GM21717 (cell line): ENCODE results near the gene CDK1.
"Not testable (repeated sequence)": the region's sequence is repeated elsewhere in the genome, so short reads cannot be mapped to it uniquely, and the experiment has no call there.

Experiments
- ATAC-seq: cut with Tn5 transposase; IDR thresholded peaks from one replicate; pipeline ENCODE4 v1.9.1; 2021; ENCODE audit warnings: mild to moderate bottlenecking, moderate library complexity; ENCODE audit not compliant: unreplicated experiment

Gene CDK1

GRCh38 chr10:60810437-60811182 lies 32.3 kb downstream of the CDK1 start:
- ATAC-seq, result no peak

GRCh38 chr10:60816628-60817397 lies 38.5 kb downstream of the CDK1 start:
- peak; percentile 80 for ATAC-seq

DNA sequence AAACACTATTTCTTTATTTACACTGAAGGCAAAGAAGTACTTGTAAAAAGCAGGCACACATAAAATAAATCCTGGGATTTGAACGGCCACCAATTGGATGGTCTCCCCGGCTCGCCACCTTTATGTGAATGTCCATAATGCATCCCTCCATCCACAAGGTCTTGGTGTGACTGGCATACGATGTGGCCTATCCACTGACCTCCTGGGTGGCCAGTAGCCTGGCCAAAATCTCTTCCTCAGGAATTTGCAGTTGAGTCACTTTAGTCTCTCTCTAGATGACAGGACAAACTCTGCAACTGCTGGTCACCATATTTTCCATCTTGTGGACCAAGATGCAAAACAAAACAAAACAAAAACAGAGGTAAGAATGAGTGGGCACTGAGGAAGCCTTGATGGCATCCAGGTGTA lies 39.1 kb downstream of the CDK1 start:
- ATAC-seq, result no peak

DNA sequence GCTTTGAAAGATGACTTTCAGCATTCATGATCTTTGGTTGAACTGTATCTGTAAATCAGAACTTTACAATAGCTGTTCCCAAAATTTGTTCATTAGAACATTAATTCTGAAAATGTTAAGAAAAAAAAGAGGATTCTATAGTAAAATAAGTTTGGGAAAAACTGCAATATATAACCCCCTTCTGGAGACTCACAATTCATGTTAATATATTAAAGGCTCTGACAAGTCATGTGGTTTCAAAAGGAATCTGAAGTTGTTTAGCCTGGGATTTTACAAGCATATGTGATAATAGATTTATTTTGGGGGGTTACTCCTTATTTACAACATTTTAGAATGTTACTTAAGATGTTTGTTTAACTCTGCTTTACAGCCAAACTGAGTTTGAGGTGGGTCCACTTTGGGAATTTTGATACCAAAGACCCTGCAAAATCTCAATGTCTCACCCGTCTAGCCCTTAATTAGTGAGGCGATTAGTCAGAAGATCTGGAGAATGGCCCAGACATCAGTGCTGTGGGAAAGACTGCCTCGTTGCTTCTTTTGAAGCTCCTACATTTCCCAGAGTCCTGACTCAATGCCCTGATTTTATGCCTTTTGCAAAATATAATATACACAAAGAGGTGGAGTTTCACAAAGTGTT lies 40.0 kb downstream of the CDK1 start:
- ATAC-seq, result no peak

- no peak for ATAC-seq
Measured at GRCh38 chr10:60819271-60819670, 41.0 kb downstream of the CDK1 start.

DNA sequence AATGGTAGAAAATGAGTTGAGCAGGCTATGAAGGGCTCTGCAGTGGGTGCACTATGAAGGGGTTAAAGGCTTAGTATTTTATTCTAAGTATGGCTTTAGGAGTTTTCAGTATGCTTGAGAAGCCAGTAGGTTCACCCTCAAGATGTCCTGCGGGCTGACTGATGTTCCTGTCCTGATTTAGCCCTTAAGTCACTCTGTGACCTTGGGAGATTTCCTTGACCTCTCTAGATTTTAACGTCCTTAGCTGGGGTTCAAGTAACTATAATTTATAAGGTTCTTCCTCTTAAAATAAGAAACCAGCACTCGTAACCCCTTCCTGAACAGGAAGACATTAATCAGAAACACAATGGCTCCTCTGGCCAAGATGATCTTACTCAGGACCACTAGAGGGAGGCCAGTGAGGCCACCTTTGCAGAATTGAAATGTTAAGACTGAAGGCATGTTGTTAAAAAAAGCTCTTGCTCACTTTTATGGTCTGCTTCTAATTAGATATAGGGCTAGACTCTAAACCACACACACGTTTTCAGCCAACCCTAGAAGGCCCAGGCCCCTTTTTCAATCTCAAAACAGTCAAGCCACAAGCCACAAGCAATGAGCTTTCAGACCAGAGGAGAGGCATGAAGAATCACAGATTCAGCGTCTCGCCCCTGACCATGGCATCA lies 41.9 kb downstream of the CDK1 start:
- ATAC-seq, result no peak

DNA sequence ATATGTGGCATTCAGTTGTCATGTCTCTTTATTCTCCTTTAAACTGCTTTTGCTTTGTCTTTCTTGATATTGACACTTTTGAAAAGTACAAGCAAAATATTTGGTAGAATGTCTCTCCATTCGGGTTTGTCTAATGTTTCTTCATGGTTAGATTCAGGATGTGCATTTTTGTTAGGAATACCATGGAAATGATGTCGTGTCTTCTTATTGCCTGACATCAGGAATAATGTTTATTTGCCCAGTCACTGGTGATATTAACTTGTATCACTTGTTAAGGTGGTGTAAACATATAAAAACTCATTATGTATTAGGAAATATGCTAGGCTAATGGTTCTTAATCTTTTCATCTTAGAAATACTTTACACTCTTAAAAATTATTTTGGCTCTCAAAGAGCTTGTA lies 43.4 kb downstream of the CDK1 start:
- ATAC-seq, result no peak

- ATAC-seq, result no peak
Measured at GRCh38 chr10:60822809-60823208, 44.5 kb downstream of the CDK1 start.

DNA sequence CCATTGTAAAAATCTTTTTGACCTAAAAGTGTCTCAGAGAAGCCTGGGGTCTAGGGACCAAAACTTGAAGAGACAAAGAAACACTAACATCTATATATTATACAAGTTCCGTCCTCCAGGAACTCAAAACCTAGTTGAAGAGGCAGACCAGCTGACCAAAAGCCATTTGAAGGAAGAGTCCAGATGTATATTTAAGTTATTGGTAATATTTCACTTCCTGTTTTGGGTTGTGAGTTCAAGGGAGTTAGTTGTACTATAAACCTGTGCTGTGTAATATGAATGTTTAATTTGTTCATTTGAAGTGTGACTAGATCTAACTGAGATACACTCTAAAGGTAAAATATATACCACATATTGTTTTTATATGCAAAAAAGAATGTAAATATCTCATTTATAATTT lies 45.0 kb downstream of the CDK1 start:
- ATAC-seq, result no peak

GRCh38 chr10:60825520-60825919 lies 47.2 kb downstream of the CDK1 start:
- no peak for ATAC-seq

- no peak for ATAC-seq
Measured at GRCh38 chr10:60827791-60828488, 49.7 kb downstream of the CDK1 start.

DNA sequence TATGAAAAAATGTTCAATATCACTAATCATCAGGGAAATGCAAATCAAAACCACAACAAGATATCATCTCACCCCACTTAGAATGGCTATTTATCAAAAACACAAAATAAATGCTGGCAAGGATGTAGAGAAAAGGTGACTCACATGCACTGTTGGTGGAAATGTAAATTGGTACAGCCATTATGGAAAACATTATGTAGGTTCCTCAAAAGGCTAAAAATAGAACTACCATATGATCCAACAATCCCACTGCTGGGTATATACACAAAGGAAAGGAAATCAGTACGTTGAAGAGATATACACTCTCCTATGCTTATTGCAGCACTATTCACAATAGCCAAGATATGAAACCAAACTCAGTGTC lies 50.2 kb downstream of the CDK1 start:
- no peak for ATAC-seq

GRCh38 chr10:60832136-60832535 lies 53.9 kb downstream of the CDK1 start:
- ATAC-seq, result not testable (repeated sequence)

GRCh38 chr10:60834401-60834800 lies 56.1 kb downstream of the CDK1 start:
- no peak for ATAC-seq

- no peak for ATAC-seq
Measured at GRCh38 chr10:60835049-60835448, 56.8 kb downstream of the CDK1 start.

GRCh38 chr10:60841227-60841626 lies 62.9 kb downstream of the CDK1 start:
- not testable (repeated sequence) for ATAC-seq

GRCh38 chr10:60842694-60843093 lies 64.4 kb downstream of the CDK1 start:
- ATAC-seq, result no peak
